Measurements from ENCODE around the gene PSG7.
"Not testable (repeated sequence)": the region's sequence is repeated elsewhere in the genome, so short reads cannot be mapped to it uniquely, and the experiment has no call there.

Gene PSG7

DNA sequence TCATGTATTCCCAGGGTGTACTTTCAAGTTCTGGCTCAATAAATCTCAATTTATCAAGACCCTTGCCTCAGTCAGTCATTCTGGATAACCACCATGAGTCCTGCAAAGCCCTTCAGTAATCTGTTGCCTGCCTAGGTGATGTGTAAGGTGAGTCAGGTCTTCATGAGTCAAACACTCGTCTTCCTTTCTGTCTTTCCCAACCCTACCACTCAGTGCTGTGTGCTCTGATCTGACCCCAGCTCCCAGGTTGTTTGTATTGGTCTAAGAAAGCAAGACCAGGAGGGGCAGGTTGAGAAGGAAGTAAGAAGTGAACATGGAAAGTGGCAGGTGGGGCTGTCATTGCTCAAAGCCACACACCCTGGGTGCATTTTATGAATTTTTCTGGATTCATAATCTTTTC, 39.3 kb downstream of the PSG7 start:
- ATAC-seq; H3K27ac Mint-ChIP-seq; H3K36me3 Mint-ChIP-seq (ENCODE audit: low read depth); H3K4me3 Mint-ChIP-seq; H3K9me3 Mint-ChIP-seq; H3K4me1 Mint-ChIP-seq; DNase-seq: not testable (repeated sequence)
- H3K27me3 Mint-ChIP-seq, result peaks cover 10% of the 10 kb centered on the region

DNA sequence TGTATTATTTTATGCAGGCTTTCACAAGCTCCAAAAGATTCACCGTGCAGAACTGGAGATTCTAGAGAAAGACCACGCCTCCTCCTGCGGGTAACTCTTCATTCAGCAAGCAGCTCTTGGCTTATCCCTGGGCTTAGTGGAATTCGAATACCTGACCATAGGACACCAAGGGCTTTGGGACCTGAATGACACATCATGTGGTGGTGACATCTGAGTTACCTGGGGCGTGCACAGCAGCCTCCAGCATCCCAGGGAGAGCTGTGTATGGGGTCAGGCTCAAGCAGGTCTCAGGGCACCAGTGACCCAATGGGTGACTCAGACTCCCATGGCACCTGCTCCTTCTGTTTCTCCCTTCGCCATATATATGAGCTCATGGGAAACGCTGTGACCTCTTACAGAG, 46.6 kb downstream of the PSG7 start:
- H3K27me3 Mint-ChIP-seq; H3K4me1 Mint-ChIP-seq; H3K27ac Mint-ChIP-seq; H3K9me3 Mint-ChIP-seq; ATAC-seq; H3K36me3 Mint-ChIP-seq (ENCODE audit: low read depth); H3K4me3 Mint-ChIP-seq; DNase-seq: not testable (repeated sequence)

DNA sequence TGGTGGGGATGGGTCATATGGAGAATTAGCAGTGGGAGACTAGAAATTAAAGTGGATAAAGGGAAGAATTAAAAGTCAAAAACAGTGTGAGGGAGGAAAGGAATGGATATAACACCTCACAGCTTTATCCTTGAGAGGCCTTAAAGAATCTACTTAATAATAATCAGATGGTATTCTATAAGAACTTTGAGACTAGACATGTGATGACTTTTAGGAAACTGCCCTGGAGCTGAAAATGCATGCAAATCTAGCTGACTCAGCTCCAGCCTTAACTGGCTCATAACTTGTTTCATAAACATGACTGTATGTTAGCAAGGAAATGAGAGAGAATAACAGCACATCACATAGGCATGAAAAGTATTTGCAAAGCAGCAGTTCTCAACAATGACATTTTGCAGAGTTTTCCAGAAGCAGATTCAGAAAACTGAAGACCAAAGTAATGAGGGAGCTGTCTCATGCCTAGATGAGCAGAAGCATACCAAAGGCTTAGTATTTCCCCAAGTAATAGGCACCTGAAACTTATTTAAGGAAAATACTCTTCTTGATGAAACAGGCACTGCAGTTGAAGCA, 49.0 kb downstream of the PSG7 start:
- not testable (repeated sequence) for H3K4me3 Mint-ChIP-seq; H3K27ac Mint-ChIP-seq; DNase-seq; H3K9me3 Mint-ChIP-seq; H3K4me1 Mint-ChIP-seq; H3K36me3 Mint-ChIP-seq (ENCODE audit: low read depth); ATAC-seq
- H3K27me3 Mint-ChIP-seq, result peaks cover 12% of the 10 kb centered on the region

DNA sequence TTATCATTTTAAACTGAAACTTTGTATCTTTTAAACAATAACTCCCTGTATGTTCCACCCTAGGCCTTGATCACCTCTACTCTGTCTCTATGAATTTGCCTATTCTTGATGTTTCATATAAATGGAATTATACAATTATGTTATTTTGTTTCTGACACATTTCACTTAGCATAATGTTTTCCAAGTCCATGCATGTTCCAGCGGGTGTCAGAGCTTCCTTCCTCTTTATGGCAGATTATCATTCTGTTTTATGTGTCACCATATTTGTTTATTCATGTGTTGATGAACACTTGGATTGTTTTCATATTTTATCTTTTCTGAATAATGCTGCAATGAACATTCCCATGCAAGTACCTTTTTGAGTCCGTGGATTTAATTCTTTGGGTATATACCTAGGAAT, 54.3 kb downstream of the PSG7 start:
- not testable (repeated sequence) for DNase-seq; ATAC-seq; H3K9me3 Mint-ChIP-seq; H3K36me3 Mint-ChIP-seq (ENCODE audit: low read depth); H3K4me1 Mint-ChIP-seq; H3K4me3 Mint-ChIP-seq; H3K27ac Mint-ChIP-seq
- peaks cover 16% of the 10 kb centered on the region for H3K27me3 Mint-ChIP-seq

DNA sequence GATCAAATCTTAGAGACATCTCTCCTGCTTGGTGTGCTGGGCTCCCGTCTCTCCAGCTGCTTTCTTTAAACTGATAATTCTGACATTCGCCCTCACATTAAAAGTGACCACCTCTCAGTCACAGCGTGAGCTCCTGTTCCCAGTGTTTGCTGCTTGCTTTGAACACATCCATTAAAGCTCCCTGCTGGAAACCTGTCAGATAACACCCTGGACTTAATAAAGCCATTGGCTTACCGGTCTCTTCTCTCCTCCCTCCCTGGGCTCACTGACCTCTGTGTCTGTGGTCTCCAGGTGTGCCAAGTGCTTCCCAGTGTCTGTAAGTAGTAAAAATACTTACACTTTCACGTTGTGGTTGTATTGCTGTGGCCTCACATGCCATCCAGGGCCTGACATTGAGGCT, 55.0 kb downstream of the PSG7 start:
- H3K9me3 Mint-ChIP-seq; H3K27ac Mint-ChIP-seq; H3K36me3 Mint-ChIP-seq (ENCODE audit: low read depth); H3K4me1 Mint-ChIP-seq; ATAC-seq; H3K4me3 Mint-ChIP-seq; DNase-seq: not testable (repeated sequence)
- peaks cover 16% of the 10 kb centered on the region for H3K27me3 Mint-ChIP-seq

DNA sequence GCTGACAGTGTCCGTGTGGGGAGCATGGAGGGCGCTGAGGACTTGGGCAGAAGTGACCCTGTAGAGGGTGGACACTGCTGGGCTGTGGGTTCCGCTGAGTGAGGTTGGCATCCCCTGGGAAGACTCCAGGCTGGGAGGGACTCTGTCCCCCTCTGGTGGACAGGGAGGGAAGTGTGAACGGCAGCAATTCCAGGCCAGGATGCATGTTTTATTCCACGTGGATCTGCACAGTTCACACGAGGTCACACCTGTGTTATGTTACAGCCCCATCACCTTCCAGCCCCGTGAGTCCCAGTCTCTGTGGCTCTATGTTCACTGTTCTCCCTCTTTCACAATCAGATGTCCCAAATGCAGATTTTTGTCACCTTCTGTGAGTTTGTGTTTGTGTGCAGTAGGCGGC, 55.7 kb downstream of the PSG7 start:
- H3K27me3 Mint-ChIP-seq, result peaks cover 16% of the 10 kb centered on the region
- not testable (repeated sequence) for DNase-seq; H3K4me3 Mint-ChIP-seq; H3K27ac Mint-ChIP-seq; H3K4me1 Mint-ChIP-seq; H3K36me3 Mint-ChIP-seq (ENCODE audit: low read depth); ATAC-seq; H3K9me3 Mint-ChIP-seq

DNA sequence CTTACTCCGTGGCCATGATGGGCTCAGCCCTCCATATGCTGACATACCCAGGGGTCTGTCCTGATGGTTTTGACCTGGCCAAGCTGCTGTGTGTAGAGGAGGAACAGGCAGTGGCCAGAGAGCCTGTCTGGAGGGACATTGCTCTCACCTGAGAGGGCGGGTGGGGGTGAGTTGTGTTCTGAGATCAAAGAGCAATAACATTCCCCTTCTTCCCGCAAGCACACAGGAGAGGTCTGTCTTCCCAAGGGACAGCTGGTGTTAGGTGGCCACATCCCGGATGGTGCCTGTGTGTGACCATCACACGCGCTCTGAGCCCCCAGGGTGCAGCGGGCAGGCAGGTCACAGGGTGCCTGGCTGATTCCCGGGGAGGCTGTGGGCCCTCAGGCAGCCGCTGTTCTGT, 56.4 kb downstream of the PSG7 start:
- H3K36me3 Mint-ChIP-seq (ENCODE audit: low read depth); H3K9me3 Mint-ChIP-seq; ATAC-seq; H3K4me1 Mint-ChIP-seq; DNase-seq; H3K4me3 Mint-ChIP-seq; H3K27ac Mint-ChIP-seq: not testable (repeated sequence)
- peaks cover 16% of the 10 kb centered on the region for H3K27me3 Mint-ChIP-seq

DNA sequence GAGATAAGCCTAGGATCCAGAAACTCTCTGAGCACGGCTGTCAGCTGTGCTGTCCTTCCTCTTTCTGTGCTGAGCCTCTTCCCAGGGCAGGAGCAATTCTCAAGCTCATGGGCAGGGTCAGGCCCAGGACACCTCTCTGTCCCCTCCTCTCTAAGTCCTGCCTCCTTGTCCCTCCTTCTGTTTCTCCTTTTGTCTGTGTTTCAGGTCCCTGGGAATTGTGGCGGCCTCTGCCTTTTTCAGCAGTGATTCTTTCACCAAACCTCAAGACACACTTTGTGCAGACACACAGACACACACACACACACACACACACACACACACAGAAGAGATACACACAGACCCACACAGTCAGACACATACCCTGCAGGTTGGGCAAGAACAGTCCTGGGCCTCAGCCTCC, 57.4 kb downstream of the PSG7 start, which contains the start of gene PSG1:
Gene PSG1, minus strand, starts transcription at position 101 of the 400 bp plus-strand sequence. CDS start 132 bp downstream, outside the sequence.
- DNase-seq (no peak), ATAC-seq (no peak)
- H3K27ac Mint-ChIP-seq, result no peak within 1 kb of the TSS
- no peaks in the 10 kb centered on the region for H3K4me1 Mint-ChIP-seq
- peaks cover 11% of the 10 kb centered on the region for H3K27me3 Mint-ChIP-seq
- H3K4me3 Mint-ChIP-seq, result no peak within 1 kb of the TSS
- H3K9me3 Mint-ChIP-seq, result no peaks in the 10 kb centered on the region
- H3K36me3 Mint-ChIP-seq (ENCODE audit: low read depth), result no peaks in the 10 kb centered on the region

DNA sequence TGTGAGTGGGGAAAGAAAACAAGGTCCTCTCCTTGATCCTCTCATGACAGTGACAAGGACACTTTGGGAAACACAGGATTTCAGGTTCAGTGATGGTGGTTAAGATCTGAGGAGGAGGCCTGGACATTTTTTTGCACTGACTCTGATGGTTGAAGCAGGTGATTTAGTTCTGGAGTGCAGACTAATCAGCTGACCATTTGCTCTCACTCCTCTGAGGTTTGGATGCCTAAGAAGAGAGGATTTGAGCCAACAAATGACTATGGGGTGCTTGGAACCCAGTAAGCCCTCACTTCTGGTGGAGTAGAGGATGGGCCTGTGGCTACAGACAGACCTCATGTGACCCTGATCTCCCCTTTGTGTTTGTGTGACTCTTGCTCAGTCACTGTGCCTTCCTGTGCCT, 60.4 kb downstream of the PSG7 start:
- not testable (repeated sequence) for ATAC-seq; H3K36me3 Mint-ChIP-seq (ENCODE audit: low read depth); H3K4me3 Mint-ChIP-seq; H3K4me1 Mint-ChIP-seq; H3K27ac Mint-ChIP-seq; DNase-seq; H3K27me3 Mint-ChIP-seq; H3K9me3 Mint-ChIP-seq

DNA sequence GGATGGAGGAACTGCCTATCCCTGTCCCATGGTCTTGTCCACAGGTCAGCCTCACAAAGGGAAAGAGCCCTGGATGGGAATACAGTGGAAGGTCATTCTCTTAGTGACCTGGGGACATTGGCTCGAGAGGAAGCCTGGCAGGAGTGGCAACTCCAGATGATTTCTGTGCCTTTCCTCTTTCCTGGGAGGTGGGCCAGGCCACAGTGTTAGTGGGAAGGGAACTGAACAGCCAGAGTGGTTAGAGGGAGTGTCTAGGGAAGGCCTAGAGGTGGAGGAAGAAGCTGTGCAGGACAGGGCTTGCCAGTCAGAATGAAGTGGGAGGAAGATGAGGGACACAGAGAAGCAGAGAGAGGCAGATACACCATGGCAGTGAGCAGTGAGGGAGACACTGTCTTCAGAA, 61.1 kb downstream of the PSG7 start:
- ATAC-seq, DNase-seq: not testable (repeated sequence)

DNA sequence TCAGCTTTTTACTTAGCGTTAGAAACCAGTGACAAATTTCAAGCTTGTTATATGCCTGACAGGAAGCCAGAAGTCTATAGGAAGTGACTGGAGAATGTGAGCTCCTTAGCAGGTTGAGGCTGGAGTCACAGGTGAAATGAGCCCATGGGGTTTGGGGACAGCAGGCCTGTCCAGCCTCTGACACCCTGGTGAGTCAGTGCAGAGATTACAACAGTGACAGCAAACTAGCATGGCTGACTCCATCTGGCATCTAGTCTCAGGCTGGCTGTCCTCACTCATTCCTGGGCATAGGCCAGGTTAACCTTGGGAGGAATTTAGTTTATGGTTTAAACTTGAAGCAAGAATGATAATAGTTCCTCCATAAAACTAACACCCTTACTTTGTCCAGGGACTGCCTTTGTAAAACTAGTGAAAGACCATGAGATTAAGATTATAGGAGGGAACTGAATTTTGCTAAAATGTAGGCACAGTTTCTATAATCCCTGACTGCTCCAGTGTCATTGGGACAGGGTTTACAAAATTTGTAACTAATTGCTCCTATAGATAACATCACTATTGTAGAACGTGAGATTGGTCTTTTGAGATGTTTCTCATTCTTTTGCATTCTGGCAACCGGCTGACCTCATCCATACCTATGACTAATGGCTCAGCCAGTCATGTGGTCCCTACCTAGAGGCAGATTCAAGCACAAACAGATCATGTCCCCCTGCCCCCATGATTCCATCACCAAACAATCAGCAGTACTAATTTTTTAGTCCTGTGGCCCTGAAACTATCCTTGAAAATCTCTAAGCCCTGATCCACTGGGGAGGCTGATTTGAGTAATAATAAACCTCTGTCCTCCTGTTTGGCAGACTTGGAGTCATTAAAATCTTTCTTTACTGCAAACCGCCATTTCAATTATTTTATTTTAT, 61.9 kb downstream of the PSG7 start:
- H3K36me3 Mint-ChIP-seq (ENCODE audit: low read depth); ATAC-seq; H3K27me3 Mint-ChIP-seq; H3K27ac Mint-ChIP-seq; H3K9me3 Mint-ChIP-seq; H3K4me1 Mint-ChIP-seq; DNase-seq; H3K4me3 Mint-ChIP-seq: not testable (repeated sequence)

More for the DNA sequence above, 61.1 kb downstream of the PSG7 start:
- H3K4me1 Mint-ChIP-seq; H3K4me3 Mint-ChIP-seq; H3K36me3 Mint-ChIP-seq (ENCODE audit: low read depth); H3K27me3 Mint-ChIP-seq; H3K9me3 Mint-ChIP-seq; H3K27ac Mint-ChIP-seq: not testable (repeated sequence)

DNA sequence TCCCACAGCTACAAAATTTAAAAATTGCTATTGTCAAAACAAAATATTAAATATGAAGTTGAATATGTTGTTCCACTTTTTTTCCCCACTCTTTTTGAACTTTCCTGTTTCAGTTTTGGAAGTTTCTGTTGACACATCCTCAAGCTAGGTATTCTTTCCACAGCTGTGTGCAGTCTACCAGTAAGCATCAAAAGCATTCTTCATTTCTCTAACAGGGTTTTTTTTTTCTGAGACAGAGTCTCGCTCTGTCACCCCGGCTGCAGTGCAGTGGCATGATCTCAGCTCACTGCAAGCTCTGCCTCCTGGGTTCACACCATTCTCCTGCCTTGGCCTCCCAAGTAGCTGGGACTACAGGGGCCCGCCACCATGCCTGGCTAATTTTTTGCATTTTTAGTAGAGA, 62.9 kb downstream of the PSG7 start:
- not testable (repeated sequence) for H3K4me3 Mint-ChIP-seq; H3K9me3 Mint-ChIP-seq; H3K27me3 Mint-ChIP-seq; H3K27ac Mint-ChIP-seq; H3K36me3 Mint-ChIP-seq (ENCODE audit: low read depth); DNase-seq; ATAC-seq; H3K4me1 Mint-ChIP-seq
